GM21723 (cell line): ENCODE data around the gene FGF3.

ENCODE experiments used
- ATAC-seq: cut with Tn5 transposase; IDR thresholded peaks from one replicate; pipeline ENCODE4 v1.9.1; 2021; ENCODE audit warnings: mild to moderate bottlenecking, moderate library complexity; ENCODE audit not compliant: unreplicated experiment

FGF3 gene

GRCh38 chr11:69818603-69819441 lies at the start of gene FGF3:
TSS of gene FGF3 (minus strand) at chr11:69819416. CDS start at chr11:69818933, 483 bp downstream.
- ATAC-seq, result no peak

DNA sequence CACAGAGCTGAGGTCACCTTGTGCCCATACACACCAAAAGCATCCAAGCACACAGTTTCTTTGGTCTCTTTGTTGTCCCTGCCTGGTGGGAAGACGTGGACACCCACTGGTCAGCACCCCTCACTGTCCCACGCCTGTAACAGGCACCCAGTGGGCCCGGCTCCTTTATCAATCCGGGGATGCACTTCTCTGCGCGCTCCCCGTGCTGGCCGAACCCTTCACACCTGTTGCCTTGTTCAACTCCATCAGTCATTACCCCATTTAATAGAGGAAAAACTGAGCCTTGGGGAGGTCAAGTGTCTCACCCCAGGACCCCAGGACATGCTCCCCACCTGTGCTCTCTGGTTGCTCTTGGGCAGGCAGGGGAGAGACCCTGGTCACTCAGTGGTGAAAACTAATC lies 49.7 kb upstream of the FGF3 start:
- no peak for ATAC-seq

- ATAC-seq, result no peak
Measured at GRCh38 chr11:69868006-69868810, 49.0 kb upstream of the FGF3 start.

GRCh38 chr11:69867076-69868005 lies 48.1 kb upstream of the FGF3 start:
- no peak for ATAC-seq

- no peak for ATAC-seq
Measured at GRCh38 chr11:69866648-69867047, 47.4 kb upstream of the FGF3 start.

- ATAC-seq, result no peak
Measured at GRCh38 chr11:69865707-69866106, 46.5 kb upstream of the FGF3 start.

DNA sequence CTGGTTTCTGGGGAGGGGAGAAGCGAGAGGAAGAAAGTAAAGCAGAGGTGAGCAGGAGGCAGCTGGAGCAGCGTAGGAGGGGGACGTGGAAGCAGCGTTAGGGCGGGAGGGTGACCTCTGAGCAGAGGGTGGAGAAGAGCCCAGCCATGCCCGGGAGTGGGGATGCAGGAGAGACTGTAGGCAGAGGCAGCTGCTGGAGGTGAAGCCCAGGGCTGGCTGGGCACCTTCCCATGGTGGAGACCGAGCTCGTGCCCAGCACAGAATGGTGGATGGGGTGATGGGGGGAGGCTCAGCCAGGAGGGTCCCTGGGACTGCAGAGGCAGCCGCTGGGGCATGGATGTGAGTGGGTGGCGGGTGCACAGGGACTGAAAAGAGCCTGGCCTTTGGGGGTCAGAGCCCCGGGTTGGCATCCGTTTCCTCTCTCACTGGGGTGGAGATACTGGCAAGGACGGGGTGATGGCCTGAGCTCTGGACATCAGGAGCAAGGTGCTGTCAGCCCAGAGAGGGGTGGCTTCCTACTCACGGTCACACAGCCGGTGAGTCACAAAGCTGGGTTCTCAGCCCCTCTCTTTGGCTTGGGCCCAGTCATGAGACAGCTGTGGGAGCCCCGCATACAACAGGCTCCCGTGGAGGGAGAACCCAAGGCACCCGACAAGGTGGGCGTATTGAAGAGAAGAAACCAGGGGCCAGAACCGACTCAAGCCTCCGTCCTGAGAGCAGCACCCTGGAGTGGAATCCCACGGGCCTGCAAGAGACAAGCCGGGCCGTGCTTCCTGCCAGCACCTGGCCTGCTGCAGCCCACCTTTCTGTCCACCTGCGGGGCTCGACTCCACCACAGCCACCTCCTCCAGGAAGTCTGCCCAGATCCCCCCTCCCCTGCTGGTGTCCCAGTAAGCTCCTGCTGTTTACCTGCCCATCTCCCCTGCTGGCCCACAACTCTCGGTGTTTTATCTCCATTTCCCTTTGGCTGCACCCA lies 45.8 kb upstream of the FGF3 start:
- ATAC-seq, result no peak

DNA sequence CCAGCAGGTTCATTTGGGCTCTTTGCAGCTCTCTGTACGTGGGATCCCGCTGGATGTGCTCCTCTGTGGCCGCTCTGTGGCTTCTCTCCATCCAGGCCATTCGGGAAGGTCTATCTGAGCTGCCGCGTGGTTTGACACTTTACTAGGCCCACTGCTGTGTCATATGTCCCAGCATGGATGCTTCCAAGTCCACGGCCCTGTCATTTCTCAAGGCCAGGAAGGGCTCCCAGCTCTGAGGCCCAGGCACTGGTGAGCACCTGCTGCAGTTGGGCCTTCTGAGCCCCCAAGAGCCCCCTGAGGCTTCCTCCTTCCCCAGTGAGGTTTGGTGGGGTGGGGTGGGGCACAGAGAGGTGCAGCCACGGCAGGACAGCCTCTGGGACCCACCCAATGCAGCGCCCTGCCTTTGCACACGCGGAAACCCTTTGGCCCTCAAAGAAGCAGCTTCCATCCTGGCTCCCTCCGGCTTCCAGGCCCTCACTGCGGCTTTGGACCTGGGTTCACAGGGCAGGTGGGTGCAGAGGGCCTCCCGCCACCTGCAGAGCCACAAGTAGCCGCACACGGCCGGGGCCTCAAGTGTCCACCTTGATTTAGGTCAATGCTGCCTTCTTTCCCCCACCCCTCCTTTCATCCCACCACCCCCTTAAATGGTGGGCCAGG lies 44.5 kb upstream of the FGF3 start:
- no peak for ATAC-seq

- no peak for ATAC-seq
Measured at GRCh38 chr11:69862797-69863543, 43.8 kb upstream of the FGF3 start.

- no peak for ATAC-seq
Measured at GRCh38 chr11:69862331-69862771, 43.1 kb upstream of the FGF3 start.

GRCh38 chr11:69861901-69862300 lies 42.7 kb upstream of the FGF3 start:
- no peak for ATAC-seq

DNA sequence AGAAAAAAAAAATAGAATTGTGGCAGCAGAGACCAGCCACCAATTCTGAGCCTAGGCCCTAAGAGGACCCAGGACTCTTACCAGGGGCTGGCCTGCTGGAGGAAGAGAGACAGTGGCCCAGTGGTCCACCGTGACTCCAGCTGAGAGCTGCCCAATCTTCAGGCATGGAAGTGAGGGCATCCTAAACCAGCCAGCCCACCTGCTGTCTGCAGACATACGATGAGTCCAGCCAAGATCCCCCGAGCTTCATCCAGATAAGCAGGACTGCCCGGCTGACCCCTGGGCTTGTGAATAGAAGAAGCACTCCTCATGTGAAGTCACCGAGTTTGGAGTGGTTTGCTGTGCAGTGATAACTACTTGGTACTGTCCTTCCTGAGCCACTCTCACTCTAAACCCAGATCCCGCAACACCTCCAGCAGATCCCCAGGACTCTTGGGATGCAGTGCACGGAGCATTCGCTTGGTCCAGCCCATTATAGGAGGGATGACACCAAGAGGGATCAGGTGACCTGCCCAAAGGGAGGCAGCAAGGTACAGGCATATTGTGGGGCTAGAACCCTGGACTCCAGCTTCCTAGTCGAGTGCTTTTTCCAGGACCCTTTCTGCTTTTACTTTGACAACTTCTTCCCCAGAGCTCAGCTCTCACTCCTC lies 41.7 kb upstream of the FGF3 start:
- ATAC-seq, result no peak

- no peak for ATAC-seq
Measured at GRCh38 chr11:69860244-69860643, 41.0 kb upstream of the FGF3 start.

GRCh38 chr11:69859275-69859934 lies 40.2 kb upstream of the FGF3 start:
- no peak for ATAC-seq

GRCh38 chr11:69855421-69855820 lies 36.2 kb upstream of the FGF3 start:
- no peak for ATAC-seq

DNA sequence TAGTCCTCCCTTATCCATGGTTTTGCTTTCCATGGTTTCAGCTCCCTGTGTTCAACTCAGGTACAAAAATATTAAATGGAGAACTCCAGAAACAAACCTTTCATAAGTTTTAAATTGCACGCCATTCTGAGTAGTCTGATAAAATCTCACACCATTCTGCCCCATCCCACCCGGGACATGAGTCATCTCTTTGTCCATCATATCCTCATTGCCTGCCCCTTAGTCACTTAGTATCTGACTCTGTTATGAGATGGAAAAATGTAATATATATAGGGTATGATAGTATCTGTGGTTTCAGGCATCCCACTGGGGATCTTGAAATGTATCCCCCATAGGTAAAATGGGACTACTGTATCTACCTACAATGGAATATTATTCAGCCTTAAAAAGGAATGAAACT lies 35.5 kb upstream of the FGF3 start:
- ATAC-seq, result no peak

DNA sequence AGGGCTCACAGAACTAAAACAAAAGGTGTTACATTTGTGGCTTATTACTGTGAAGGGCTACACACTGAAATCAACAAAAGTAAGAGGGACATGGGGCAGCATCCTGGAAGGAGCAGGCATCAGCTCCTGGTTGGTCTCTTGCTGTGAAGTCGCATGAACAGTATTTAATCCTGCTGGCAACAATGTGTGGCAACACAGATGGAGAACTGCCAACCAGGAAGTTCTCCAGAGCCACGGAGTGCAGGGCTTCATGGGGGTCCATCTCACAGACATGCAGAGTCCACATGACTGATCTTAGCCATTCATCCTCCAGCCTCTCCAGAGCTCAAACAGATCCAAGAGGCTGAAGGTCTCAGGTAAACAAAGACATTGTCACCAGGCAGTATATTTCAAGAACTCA lies 32.8 kb upstream of the FGF3 start:
- no peak for ATAC-seq

DNA sequence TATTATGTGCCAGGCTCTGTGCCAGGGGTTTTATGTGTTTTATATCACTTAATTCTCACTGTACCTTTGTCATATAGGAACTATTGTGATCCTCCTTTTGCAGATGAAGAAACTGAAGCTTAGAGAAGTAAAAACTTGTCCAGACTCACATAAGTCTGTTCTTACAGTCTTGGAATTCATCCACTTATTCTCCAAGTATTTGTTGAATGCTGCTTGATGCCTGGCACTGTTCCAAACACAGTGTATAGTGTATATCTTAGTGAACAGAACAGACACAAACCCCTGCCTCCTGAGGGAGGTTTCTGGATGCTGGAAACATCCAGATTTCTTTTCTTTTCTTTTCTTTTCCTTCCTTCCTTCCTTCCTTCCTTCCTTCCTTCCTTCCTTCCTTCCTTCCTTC lies 29.0 kb upstream of the FGF3 start:
- no peak for ATAC-seq
